GM15510 (cell line): ENCODE data around the gene LEMD1.

Experiments used
- POLR2A ChIP-seq: IDR thresholded peaks from 3 replicates; pipeline ENCODE4 v1.6.1; 2011; ENCODE audit warnings: borderline replicate concordance; ENCODE audit not compliant: insufficient read length; ENCODE audit errors: extremely low read depth

Gene LEMD1

DNA sequence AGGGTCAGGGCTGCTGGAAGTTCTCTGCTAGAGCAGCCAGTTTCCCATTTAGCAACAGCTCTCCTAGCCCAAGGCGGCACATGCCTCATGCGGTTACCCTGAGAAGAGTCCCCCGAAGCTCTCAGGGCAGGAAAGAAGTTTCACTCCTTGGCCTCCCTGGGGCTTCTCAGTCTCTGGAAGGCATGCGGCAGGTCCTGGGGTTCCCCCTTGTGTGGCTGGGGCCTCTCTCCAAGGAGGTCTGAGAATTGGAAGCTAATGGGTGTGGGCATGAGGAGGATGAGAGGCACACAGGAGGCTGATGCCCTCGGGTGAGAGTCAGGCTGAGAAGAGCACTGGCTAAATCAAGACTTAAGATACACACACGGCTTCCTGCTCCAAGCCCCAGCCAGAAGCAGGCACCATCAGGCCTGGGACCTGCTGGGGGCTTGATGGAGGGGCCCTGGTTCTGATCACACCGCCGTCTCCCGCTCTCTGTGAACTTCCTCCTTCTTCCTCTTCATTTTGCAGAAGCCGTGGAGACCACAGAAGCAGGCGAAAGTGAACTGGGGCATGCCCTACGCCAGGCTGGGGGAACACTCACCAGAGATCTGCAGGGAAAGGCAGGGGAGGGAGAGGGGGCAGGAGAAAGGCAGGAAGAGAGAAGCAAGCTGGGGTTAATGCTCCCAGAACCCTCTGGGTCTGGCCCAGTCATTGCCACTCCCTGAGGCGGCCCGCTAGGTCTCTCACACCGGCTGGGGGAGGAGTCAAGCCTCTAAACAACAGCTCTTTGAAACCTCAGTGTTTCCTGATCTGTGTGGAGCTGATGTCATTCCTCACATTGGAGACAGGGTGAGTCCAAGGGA lies 18.8 kb upstream of the LEMD1 start:
- TF ChIP-seq POLR2A: no peak

DNA sequence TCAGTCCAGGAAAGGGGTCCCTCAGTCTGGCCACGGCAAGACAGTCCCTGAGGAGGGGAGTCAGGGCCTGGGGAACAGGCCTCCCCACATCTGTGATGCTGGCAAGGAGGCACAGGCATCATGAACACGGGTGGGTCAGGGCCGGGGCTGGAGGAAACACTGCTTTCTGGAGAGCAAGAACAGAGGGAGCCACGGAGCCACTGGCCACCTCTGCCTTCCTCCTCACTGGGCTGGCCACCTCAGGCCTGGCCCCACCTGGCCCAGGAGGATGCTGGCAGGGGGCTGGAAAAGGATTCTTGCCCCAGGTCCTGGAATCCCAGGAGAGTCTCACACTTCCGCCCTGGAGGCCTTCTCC lies 18.2 kb upstream of the LEMD1 start:
- no peak for TF ChIP-seq POLR2A

DNA sequence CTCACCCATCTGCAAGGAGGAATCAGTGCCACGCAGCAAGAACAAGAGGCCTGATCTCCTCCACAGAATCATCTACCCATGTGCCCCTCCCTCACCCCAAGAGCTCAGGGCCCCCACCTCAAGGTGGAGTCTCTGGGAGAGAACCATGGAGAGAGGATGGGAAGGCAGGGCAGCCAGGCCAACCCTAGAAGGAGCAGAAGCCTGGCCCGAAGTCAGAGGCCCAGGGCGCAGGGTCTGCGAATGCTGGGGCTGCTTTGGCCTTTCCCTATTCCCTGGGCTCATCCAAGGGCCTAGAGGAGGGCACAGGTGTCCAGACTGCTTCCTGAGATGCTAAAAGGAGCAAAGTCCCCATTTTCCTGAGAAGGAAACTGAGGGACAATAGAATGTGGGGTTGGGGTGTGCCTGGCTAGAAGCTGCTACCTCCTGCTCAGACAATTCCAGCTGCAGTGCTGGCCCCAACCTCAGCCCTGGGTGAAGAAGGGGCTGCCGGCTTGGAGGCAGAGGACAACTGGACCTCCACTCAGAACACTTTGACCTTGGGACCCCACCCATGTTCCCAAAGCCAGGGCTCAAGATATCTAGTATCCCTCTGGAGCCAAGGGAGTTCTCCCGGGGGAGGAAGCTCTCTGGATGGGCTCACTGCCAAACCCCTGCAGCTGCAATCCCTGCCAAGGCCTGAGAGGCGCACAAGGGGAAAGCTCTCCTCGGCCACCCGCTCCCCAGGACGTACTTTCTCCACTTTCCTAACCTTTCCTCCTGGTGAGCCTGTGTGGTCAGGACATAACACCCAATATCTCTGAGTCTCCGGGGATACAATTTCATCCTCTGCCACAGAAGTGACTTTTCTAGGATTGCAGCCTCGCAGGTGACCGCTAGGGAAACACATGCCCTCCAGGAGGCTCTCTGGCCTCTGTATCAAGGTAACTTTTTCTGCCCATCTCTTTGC lies 16.6 kb upstream of the LEMD1 start:
- TF ChIP-seq POLR2A: no peak

DNA sequence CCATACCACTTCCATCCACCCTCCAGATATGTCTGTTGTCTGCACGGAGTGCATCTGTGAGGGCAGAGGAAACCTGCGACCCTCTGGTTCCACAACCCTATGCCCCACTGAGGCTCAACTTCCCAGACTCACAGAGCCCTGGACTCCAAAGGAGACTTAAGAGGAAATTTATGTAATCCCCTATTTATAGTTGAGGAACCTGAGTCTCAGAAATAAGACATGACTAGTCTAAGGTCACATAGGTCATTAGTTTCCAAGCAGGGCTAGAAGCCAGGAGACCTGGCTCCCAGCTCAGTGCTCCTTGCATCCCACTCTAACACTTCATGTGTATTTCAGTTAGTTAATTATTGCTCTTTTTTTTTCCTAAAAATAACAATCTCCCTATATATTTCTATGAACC lies 15.7 kb upstream of the LEMD1 start:
- no peak for TF ChIP-seq POLR2A

DNA sequence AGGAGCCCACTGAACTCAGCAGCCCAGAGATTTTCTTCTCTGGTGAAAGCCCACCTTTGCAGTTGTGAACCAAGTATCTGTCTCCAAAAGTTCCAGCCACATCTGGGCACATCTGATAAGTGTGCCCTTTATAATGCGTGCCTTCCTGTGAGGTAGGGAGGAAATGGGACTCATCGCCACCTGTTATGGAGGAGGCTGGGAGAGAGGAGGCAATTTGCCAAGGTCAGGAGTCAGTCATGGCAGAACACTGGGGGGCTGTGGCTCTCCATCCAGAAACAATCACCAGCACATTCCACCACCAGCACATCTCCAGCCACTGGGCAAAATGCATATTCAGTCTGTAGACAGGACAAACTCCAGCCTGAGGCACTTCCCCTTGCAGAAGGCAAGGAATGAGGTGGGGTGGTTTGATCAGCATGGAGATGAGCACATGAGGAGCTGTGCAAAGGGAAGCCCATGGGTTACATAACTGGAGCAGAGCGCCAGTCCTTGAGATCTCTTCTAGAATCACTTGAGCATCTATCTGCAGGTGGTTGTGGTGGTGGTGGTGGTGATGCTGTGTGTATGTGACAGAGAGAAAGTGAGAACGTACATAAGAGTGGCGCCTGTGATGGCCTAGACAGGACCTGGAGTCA lies 15.0 kb upstream of the LEMD1 start:
- TF ChIP-seq POLR2A: no peak

DNA sequence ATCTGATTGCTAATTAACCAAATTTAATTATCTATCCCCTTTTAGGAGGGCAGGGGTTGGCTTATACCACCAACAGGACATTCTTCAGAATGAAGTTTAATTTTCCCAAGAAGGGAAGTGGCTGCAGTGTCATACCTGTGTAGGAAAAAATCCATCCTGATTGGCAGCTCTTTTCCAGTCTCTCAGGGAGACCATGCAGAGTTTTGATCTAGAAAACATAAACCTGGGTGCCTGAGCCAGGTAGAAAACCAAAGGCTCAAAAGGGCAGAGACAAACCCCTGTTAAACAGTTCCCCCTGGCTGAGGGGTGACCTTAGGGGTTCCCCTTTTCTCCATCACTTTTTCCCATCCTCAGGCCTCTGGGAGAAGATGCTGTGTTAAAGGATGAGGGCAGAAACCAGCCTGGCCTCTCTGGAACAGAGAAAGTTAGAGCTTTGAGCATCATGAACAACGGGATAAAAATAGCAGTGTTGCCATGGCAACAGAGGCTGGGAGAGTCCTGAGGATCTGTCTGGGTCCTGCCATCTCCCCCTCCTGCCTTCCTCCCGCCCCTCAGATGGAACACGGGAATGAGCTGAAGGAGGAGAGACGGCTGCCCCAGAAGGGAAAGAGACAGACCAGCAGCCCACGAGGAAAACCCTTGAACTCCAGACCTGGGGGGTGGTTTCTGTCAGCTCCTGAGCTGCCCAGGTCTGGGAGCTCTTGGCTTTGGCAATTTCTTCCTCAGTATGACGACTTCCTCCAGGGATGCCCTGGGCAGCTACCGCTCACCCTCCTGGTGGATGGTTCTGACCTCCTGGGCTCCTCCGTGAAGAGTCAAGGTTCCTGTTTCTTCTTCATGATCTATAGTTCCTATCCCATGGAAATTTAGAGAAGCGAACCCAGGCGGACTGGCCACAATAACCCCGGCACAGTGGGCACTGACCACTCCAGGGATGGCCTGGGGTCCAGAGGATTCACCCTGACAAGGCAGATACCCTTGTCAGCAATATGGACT lies 14.0 kb upstream of the LEMD1 start:
- no peak for TF ChIP-seq POLR2A

DNA sequence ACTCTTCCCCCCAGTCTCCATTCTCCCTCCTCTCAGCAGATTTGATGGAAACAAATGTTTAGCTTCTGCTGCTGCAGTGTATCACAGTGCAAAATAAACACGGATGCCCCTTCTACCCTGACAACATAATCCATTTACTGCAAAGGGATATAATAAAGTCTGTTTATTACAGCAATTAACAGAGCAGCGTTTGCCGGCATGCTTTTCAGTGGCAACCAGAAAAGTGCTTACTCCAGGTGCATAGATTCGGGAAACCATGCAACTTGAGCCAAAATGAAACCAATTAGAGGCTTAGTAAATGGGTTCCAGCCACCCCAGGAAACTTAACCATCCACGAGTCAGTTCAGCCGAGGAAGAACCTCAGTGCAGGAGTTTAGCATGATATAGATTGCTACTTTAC lies 12.9 kb upstream of the LEMD1 start:
- TF ChIP-seq POLR2A: no peak

DNA sequence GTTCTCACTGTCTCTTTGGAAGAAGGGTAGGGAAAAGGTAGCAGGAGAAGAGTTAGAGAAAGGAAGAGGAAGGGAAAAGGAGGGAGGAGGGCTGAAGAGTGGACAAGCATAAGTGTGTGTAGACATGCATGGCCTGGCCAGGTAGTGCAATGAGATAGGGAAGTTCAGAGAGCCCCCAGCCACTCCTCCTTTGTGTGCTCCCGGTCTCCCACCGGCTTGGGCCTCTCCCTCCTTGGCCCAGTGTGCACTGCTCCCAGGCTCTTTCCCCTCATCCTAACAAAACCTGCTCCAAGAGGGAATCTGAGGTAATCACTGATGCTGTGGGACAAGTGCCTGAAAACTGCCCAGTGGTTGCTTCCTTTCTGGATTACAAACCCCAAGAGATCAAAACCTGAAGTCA lies 10.3 kb upstream of the LEMD1 start:
- no peak for TF ChIP-seq POLR2A

DNA sequence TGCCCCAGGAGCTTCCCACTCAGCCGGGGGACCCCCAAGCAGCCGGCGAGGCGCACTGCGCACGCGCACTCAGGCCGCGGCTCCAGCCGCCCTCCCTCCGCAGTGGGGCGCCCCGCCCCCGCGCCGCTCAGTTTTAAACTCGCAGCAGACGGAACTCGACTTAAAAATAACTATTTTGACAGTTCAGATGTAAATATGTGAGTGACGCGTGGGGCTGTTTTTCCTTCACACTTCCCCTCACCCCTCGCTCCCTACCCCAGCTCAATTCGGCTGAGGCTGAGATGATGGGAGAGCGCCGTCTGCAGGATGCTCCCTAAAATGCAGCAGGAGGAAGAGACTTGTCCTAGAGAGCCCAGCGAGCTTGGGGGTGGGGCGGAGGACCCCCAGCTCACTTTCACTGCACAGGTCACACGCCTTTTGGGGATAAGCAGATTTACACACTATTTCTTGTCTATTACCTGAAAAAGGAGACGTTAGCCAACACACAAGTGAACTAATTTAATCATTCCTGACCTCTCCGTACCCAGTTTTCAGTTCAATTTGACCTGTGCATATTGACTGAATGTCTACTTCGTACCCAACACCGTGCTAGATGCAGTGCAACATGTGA lies 8.9 kb upstream of the LEMD1 start:
- no peak for TF ChIP-seq POLR2A

DNA sequence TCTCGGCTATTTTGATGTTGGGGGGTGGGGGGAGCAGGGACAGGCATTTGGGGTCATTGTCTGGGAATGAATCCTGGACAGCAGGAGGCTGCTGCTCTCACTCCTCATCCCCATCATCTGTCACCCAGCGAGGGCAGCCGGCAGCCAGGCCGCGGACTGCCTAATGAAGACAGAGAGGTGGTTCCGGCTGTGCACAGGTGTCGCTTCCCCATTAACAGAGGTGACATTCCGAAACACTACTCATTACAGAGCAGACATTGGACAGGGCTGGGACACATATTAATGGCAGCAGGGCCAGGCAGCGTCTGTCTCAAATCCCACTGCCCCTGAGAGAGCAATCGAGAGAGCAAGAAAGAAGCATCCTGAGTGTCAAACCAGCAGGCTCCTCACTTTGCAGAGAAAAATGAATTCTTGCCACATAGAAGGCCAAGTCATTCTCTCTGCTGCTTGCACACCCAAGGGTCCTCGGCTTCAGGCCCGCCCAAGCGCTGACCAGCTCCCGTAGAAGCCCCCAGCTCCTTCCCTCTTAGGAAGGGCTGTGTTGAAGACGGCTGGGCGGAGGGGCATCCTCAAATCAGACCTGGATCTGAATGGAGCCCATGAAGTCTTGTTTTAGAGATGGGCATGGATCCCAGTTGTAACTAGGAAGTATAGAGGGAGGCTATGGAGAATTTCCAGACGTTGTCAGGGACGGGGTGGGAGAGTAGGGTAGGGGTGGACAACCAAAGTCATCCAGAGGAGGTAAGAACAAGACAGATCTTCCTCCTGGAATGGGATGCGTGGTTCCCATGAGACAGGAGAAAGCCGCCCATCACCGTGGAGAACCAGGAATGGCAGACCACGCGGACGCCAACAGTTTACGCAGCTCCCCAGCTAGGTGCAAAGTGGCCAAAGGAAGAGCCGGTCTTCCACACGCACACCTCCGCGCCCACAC lies 8.2 kb upstream of the LEMD1 start:
- TF ChIP-seq POLR2A: no peak

DNA sequence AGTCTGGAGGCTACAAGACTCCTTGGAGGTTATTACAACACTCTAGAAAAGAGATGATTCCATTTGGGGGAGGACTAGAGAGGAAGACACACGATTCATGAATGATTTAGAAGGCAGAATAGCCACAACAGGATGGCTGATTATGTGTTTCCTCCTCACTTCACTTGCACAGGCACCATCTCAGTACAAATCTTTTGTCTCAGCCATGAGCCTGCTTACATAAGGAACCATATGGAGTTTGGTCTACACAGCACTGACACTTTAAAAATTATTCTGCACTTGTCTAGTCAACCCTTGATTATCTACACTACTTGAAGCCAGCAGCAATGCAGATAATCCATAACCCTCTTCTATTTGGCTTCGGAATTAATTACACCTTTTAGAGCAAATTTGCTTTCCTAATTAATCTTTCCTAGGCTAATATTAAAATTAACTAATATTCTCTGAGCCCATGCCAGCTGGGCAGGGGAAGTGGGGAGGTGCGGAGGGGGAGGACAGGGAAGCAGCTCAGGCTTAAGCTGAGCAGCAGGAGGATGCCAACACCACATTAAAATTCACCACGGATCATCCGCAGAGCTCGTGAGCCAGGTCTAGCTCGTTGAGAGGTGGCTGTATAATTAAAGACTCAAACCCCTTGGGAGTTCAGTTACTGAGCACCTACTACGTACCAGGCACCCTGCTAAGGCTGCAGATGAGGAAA lies 3.2 kb upstream of the LEMD1 start:
- TF ChIP-seq POLR2A: no peak

DNA sequence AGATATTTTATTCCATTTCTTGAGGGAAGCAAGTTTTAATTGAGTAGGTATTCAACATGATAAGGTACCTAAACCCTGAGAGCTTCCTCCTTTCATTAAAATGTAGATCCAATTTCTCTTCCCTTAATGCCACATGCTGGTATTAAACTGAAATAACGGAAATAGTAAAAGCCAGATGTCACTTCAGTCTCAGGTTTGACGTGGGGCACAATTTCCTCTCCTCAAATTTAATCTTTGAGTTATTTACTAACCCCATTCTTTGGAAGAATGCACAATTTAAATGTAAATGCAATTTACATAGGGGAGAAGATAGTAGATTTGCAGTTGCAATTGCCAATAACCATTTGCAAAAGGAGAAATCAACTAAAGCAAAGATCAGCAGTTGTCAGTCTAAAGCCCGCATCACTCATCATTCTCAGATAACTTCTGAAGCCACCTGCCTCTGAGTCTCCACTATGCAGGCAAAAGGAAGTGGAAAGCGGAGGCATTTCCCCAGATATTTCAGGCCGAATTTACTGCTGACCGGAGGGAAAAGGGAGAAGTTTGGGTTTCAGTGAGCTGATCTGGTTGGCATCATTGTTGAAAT lies 2.1 kb upstream of the LEMD1 start:
- no peak for TF ChIP-seq POLR2A
